ENCODE data around the gene USP22. TPM values are rescaled to one million over a fixed set of nuclear protein-coding genes. Genes with fewer than 3 reads are reported as not detected.
A peak's percentile ranks its signal among the peaks of the same experiment; 100 is the strongest.

USP22 gene
- polyA plus RNA-seq, 3 donors: 20.4 to 69.9 (median 27.3) TPM

DNA sequence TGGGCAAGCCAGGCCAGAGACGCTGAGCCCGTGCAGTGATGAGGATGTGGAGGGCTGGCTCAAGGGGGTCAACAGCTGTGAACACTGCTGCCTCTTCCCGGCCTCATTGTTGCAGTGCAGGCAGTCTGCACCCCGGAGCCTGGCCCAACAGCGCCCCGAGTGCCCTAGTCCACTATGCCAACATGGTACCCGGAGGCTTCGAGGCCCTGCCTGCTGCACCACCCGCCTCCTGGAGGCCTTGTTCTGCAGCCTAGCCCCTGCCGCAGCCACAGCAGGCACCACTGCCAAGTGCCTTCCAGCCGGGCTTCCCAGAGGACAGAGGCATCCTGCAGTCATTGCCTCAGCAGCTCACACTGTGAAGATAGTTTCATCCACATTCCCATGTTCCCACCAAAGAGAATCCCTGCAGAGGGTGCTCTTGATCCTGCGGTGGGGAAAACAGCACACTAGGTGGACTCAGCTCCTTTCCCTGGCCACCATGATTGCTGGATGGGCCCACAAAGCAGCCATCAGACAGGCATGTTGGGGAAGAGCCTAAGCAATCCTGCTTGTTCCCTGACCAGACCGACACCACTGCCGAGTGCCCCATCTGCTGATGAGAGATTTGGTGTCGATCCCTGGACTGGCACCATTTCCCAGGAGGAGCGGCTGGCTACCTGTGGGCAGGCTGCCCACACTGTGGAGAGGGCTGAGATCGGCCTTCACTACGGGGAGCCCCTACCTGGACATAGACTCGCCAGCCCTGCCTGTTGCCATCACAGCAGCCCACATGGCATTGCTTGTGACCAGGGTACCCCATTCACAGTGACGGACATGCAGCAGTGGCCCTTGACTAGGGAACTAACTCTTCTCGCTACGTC, 44.9 kb downstream of the USP22 start:
- Mint-ChIP-seq H3K27me3 (ENCODE audit: low read depth in 3 of 3) (peaks cover 0 to 2% (median 0%) of the 10 kb centered on the region in 3 donors), H3K36me3 (peaks cover 32 to 39% of the 10 kb centered on the region in 2 donors), H3K4me1 (no peaks in the 10 kb centered on the region), H3K27ac (peak overlapping the region in 2 of 7 donors; percentile 48 to 73), H3K4me3 (no peak overlapping the region), H3K9me3 (no peaks in the 10 kb centered on the region)
- intact Hi-C loops (cut with micrococcal nuclease): no loop called here
- H2AFZ ChIP-seq (ENCODE audit: insufficient read depth, low read depth, low read length, poor library complexity, severe bottlenecking): no peak overlapping the region
- TF ChIP-seq, protein P1, sequence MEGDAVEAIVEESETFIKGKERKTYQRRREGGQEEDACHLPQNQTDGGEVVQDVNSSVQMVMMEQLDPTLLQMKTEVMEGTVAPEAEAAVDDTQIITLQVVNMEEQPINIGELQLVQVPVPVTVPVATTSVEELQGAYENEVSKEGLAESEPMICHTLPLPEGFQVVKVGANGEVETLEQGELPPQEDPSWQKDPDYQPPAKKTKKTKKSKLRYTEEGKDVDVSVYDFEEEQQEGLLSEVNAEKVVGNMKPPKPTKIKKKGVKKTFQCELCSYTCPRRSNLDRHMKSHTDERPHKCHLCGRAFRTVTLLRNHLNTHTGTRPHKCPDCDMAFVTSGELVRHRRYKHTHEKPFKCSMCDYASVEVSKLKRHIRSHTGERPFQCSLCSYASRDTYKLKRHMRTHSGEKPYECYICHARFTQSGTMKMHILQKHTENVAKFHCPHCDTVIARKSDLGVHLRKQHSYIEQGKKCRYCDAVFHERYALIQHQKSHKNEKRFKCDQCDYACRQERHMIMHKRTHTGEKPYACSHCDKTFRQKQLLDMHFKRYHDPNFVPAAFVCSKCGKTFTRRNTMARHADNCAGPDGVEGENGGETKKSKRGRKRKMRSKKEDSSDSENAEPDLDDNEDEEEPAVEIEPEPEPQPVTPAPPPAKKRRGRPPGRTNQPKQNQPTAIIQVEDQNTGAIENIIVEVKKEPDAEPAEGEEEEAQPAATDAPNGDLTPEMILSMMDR (IDR thresholded peaks at IDR 0.05): no peak
- DNase-seq: no peak
- no peak overlapping the region for H3K4me2 ChIP-seq (replicated peaks; ENCODE audit: extremely low read depth, low read length, poor library complexity, severe bottlenecking)
- H3K79me2 ChIP-seq (ENCODE audit: insufficient read depth, low read length): no peaks in the 10 kb centered on the region
- peaks cover 48% of the 10 kb centered on the region for H4K20me1 ChIP-seq (ENCODE audit: insufficient read depth, low read length)
- H3K27me3 ChIP-seq (ENCODE audit: control insufficient read depth in 2 of 2, insufficient read depth in 2 of 2, low read length in 2 of 2): no peaks in the 10 kb centered on the region
- no peak overlapping the region for H3K27ac ChIP-seq (ENCODE audit: low read depth in 1 of 2, low read length in 2 of 2)
- no peak overlapping the region for H3K4me3 ChIP-seq (replicated peaks in 1 of 3; ENCODE audit: low read depth in 2 of 3, low read length in 3 of 3)
- no peak overlapping the region for H3K9ac ChIP-seq (ENCODE audit: insufficient read depth, low read length, poor library complexity, severe bottlenecking)
- H3K4me1 ChIP-seq (ENCODE audit: control insufficient read depth in 1 of 2, insufficient read depth in 2 of 2, low read length in 2 of 2): no peaks in the 10 kb centered on the region
- 87% methylated on average over 14 of the region's 22 CpGs for WGBS (ENCODE audit: insufficient coverage)
- H3K36me3 ChIP-seq (replicated peaks in 1 of 2; ENCODE audit: control insufficient read depth in 1 of 2, insufficient read depth in 2 of 2, low read length in 2 of 2): peaks cover 31 to 41% of the 10 kb centered on the region in 2 donors
- H3K9me3 ChIP-seq (replicated peaks in 1 of 2; ENCODE audit: control insufficient read depth in 1 of 2, insufficient read depth in 1 of 2, low read length in 2 of 2): no peaks in the 10 kb centered on the region

DNA sequence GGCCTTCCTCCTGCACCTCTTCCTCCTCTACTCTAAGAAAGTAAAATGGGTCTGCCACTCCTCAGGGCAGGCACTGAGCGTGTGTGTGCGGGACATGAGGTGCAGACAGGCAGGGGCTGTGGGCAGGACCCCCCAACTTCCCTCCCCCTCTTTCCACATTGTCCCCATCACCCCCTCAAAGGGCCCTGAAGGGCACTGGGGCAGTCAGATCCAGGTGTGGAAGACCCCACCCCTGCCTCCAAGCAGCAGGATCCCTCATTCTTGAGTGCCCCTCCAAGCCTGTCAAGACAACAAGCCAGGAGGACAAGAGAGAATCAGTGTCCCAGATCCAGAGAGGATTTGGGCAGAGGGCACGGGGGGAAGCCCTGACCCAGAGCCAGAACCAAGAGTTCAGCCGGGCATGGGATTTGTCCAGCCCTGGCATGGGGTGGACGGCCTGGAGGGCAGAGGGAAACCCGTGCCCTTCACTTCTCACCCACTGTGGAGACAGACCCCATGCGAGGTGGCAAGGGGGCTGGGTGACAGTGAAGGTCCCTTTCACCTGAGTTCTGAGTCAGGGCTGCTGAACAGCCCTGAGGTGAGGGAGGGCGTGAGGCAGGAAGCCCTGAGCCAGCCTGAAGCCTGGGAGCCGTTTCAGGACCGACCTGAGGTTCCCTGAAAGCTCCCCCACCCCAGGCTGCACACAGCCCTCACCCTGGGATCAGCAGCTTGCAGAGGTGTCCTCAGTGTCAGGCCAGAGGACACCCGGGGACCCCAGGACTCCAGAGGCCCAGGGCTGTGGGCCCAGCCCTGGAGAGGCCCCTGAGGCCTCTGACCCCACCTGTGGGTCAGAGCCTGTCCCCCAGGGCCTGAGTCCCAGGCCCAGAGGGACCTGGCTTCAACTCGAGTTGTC, 45.8 kb downstream of the USP22 start:
- intact Hi-C loops (cut with micrococcal nuclease): no loop called here
- no peak overlapping the region for H3K4me3 ChIP-seq (replicated peaks in 1 of 3; ENCODE audit: low read depth in 2 of 3, low read length in 3 of 3)
- no peaks in the 10 kb centered on the region for H3K9me3 ChIP-seq (replicated peaks in 1 of 2; ENCODE audit: control insufficient read depth in 1 of 2, insufficient read depth in 1 of 2, low read length in 2 of 2)
- TF ChIP-seq, protein P1 (IDR thresholded peaks at IDR 0.05): no peak
- peaks cover 39% of the 10 kb centered on the region for H4K20me1 ChIP-seq (ENCODE audit: insufficient read depth, low read length)
- H3K27me3 Mint-ChIP-seq (ENCODE audit: low read depth in 3 of 3): peaks cover 0 to 2% (median 0%) of the 10 kb centered on the region in 3 donors
- no peak overlapping the region for H3K4me3 Mint-ChIP-seq
- H3K9ac ChIP-seq (ENCODE audit: insufficient read depth, low read length, poor library complexity, severe bottlenecking): no peak overlapping the region
- peaks cover 21 to 32% of the 10 kb centered on the region in 2 donors for H3K36me3 ChIP-seq (replicated peaks in 1 of 2; ENCODE audit: control insufficient read depth in 1 of 2, insufficient read depth in 2 of 2, low read length in 2 of 2)
- H3K27ac ChIP-seq (ENCODE audit: low read depth in 1 of 2, low read length in 2 of 2): no peak overlapping the region
- no peaks in the 10 kb centered on the region for H3K27me3 ChIP-seq (ENCODE audit: control insufficient read depth in 2 of 2, insufficient read depth in 2 of 2, low read length in 2 of 2)
- no peak overlapping the region for H2AFZ ChIP-seq (ENCODE audit: insufficient read depth, low read depth, low read length, poor library complexity, severe bottlenecking)
- WGBS (ENCODE audit: insufficient coverage): 94% methylated on average over 7 of the region's 12 CpGs
- H3K36me3 Mint-ChIP-seq: peaks cover 23 to 29% of the 10 kb centered on the region in 2 donors
- H3K4me1 Mint-ChIP-seq: no peaks in the 10 kb centered on the region
- peak overlapping the region in 4 of 7 donors; percentile 31 to 54 (median 43) for H3K27ac Mint-ChIP-seq
- no peaks in the 10 kb centered on the region for H3K4me1 ChIP-seq (ENCODE audit: control insufficient read depth in 1 of 2, insufficient read depth in 2 of 2, low read length in 2 of 2)
- no peaks in the 10 kb centered on the region for H3K9me3 Mint-ChIP-seq
- no peaks in the 10 kb centered on the region for H3K79me2 ChIP-seq (ENCODE audit: insufficient read depth, low read length)
- no peak overlapping the region for H3K4me2 ChIP-seq (replicated peaks; ENCODE audit: extremely low read depth, low read length, poor library complexity, severe bottlenecking)
- no peak for DNase-seq

Data from CD14-positive monocyte (primary cell).